Smooth muscle cell (in vitro differentiated cells): Measurements from ENCODE around the gene CSNK1G1. TPM values are rescaled to one million over a fixed set of nuclear protein-coding genes. Genes with fewer than 3 reads are reported as not detected.

Experiments used
- DNase-seq: peaks from one replicate; lab custom pipeline; 2025; ENCODE audit not compliant: unreplicated experiment; lab: John Stamatoyannopoulos, UW
- H2AFZ ChIP-seq: fragments of 200-600 bp; sonication (generic); 2 replicates; pipeline ENCODE4 v1.6.0; 2016; ENCODE audit warnings: antibody characterized with exemption, low read depth, mild to moderate bottlenecking
- H3F3A ChIP-seq: fragments of 200-600 bp; sonication (generic); 2 replicates; pipeline ENCODE4 v1.6.0; 2017; ENCODE audit warnings: antibody characterized with exemption, low read depth
- H3K27ac ChIP-seq: fragments of 200-600 bp; sonication (generic); 2 replicates; pipeline ENCODE4 v1.5.1; 2016; ENCODE audit warnings: low read depth, mild to moderate bottlenecking
- H3K27me3 ChIP-seq: fragments of 200-600 bp; sonication (generic); 2 replicates; pipeline ENCODE4 v1.6.1; 2016; ENCODE audit warnings: low read depth, mild to moderate bottlenecking
- H3K36me3 ChIP-seq: fragments of 200-600 bp; sonication (generic); 2 replicates; pipeline ENCODE4 v1.5.1; 2016; ENCODE audit warnings: low read depth
- H3K4me1 ChIP-seq: fragments of 200-600 bp; sonication (generic); 2 replicates; pipeline ENCODE4 v1.5.1; 2016; ENCODE audit warnings: low read depth
- H3K4me2 ChIP-seq: fragments of 200-600 bp; sonication (generic); 2 replicates; pipeline ENCODE4 v1.6.0; 2016; ENCODE audit warnings: mild to moderate bottlenecking
- H3K4me3 ChIP-seq: fragments of 200-600 bp; sonication (generic); 2 replicates; pipeline ENCODE4 v1.5.1; 2016; ENCODE audit warnings: mild to moderate bottlenecking
- H3K79me2 ChIP-seq: fragments of 200-600 bp; sonication (generic); 2 replicates; pipeline ENCODE4 v1.6.0; 2016; ENCODE audit warnings: low read depth, mild to moderate bottlenecking
- H3K9ac ChIP-seq: fragments of 200-600 bp; sonication (generic); 2 replicates; pipeline ENCODE4 v1.6.0; 2016; ENCODE audit warnings: low read depth
- H3K9me3 ChIP-seq: fragments of 200-600 bp; sonication (generic); replicated peaks from 2 replicates; pipeline ENCODE4 v1.5.1; 2016; ENCODE audit warnings: low read depth
- H4K20me1 ChIP-seq: fragments of 200-600 bp; sonication (generic); 2 replicates; pipeline ENCODE4 v1.6.0; 2016; ENCODE audit warnings: low read depth
- CTCF ChIP-seq: fragments of 200-600 bp; sonication (generic); IDR thresholded peaks from 2 replicates; pipeline ENCODE4 v1.5.1; 2017; ENCODE audit warnings: borderline replicate concordance, mild to moderate bottlenecking, antibody characterized with exemption; ENCODE audit not compliant: insufficient read depth, poor library complexity, severe bottlenecking
- WGBS: methylation state at CpG from one replicate; pipeline ENCODE4 v1.1.7; 2016; ENCODE audit warnings: low lambda C conversion rate; 5-methylcytosine and 5-hydroxymethylcytosine counted together
- polyA plus RNA-seq: library from polyadenylated mRNA; unstranded; fragments of >200 nt; fragmentation: Nextera tagmentation; extraction: Ambion mirVana; gene quantifications from 2 replicates; pipeline ENCODE4 v1.2.1, GENCODE V29; 2016
- total RNA-seq: library from RNA; depleted of rRNA; stranded (reverse); fragments of >200 nt; gene quantifications from 2 replicates; pipeline ENCODE4 v1.2.3, GENCODE V29; 2014

The CSNK1G1 gene
- total and polyA plus RNA-seq, 2 experiments from 2014 or later = 12.8 to 23.2 TPM

- no peaks in the 10 kb centered on the region for H3K36me3 ChIP-seq
- DNase-seq = no peak
- H3K27me3 ChIP-seq = no peaks in the 10 kb centered on the region
- H3K27ac ChIP-seq = peak overlapping the region; percentile 45
- peaks cover 5% of the 10 kb centered on the region for H3F3A ChIP-seq
- peaks cover 11% of the 10 kb centered on the region for H3K4me1 ChIP-seq
- WGBS = 36% methylated on average over 1 of the region's 1 CpG
- no peaks in the 10 kb centered on the region for H3K9me3 ChIP-seq
- H2AFZ ChIP-seq = no peak overlapping the region
- TF ChIP-seq CTCF = no peak
- peaks cover 60% of the 10 kb centered on the region for H3K79me2 ChIP-seq
- peaks cover 77% of the 10 kb centered on the region for H4K20me1 ChIP-seq
- H3K4me3 ChIP-seq = no peak overlapping the region
- peak overlapping the region; percentile 75 for H3K4me2 ChIP-seq
- H3K9ac ChIP-seq = no peak overlapping the region
These were observed 71.9 kb downstream of the CSNK1G1 start for GRCh38 chr15:64284042-64284441.

- H3K4me1 ChIP-seq = peaks cover 11% of the 10 kb centered on the region
- no peaks in the 10 kb centered on the region for H3K27me3 ChIP-seq
- H2AFZ ChIP-seq = no peak overlapping the region
- H3K4me3 ChIP-seq = no peak overlapping the region
- peaks cover 70% of the 10 kb centered on the region for H4K20me1 ChIP-seq
- TF ChIP-seq CTCF = no peak
- H3K79me2 ChIP-seq = peaks cover 55% of the 10 kb centered on the region
- H3K27ac ChIP-seq = no peak overlapping the region
- H3K36me3 ChIP-seq = no peaks in the 10 kb centered on the region
- no peak overlapping the region for H3K9ac ChIP-seq
- no peaks in the 10 kb centered on the region for H3F3A ChIP-seq
- DNase-seq = no peak
- no peaks in the 10 kb centered on the region for H3K9me3 ChIP-seq
- H3K4me2 ChIP-seq = no peak overlapping the region
These were observed 73.3 kb downstream of the CSNK1G1 start for GRCh38 chr15:64282701-64283100.

GRCh38 chr15:64279131-64279530 lies 76.8 kb downstream of the CSNK1G1 start:
- Histone ChIP-seq H3K9ac (no peak overlapping the region), H2AFZ (no peak overlapping the region), H3K79me2 (peaks cover 28% of the 10 kb centered on the region), H3K36me3 (no peaks in the 10 kb centered on the region), H4K20me1 (peaks cover 69% of the 10 kb centered on the region), H3K4me2 (no peak overlapping the region), H3K4me3 (no peak overlapping the region), H3K9me3 (no peaks in the 10 kb centered on the region), H3K27me3 (no peaks in the 10 kb centered on the region), H3K4me1 (no peaks in the 10 kb centered on the region), H3F3A (no peaks in the 10 kb centered on the region), H3K27ac (no peak overlapping the region)
- no peak for DNase-seq
- WGBS = 93% methylated on average over 4 of the region's 4 CpGs
- TF ChIP-seq CTCF = no peak

- no peaks in the 10 kb centered on the region for H3K9me3 ChIP-seq
- H4K20me1 ChIP-seq = peaks cover 76% of the 10 kb centered on the region
- TF ChIP-seq CTCF = no peak
- H3F3A ChIP-seq = no peaks in the 10 kb centered on the region
- no peak overlapping the region for H2AFZ ChIP-seq
- H3K79me2 ChIP-seq = peaks cover 24% of the 10 kb centered on the region
- H3K4me1 ChIP-seq = no peaks in the 10 kb centered on the region
- no peak overlapping the region for H3K4me2 ChIP-seq
- no peaks in the 10 kb centered on the region for H3K27me3 ChIP-seq
- DNase-seq = no peak
- no peak overlapping the region for H3K4me3 ChIP-seq
- H3K9ac ChIP-seq = no peak overlapping the region
- H3K27ac ChIP-seq = no peak overlapping the region
- H3K36me3 ChIP-seq = no peaks in the 10 kb centered on the region
- WGBS = 97% methylated on average over 1 of the region's 1 CpG
These were observed 80.0 kb downstream of the CSNK1G1 start for GRCh38 chr15:64275934-64276333.
